ENCODE measurements around the gene PPP3CA.

PPP3CA gene

DNA sequence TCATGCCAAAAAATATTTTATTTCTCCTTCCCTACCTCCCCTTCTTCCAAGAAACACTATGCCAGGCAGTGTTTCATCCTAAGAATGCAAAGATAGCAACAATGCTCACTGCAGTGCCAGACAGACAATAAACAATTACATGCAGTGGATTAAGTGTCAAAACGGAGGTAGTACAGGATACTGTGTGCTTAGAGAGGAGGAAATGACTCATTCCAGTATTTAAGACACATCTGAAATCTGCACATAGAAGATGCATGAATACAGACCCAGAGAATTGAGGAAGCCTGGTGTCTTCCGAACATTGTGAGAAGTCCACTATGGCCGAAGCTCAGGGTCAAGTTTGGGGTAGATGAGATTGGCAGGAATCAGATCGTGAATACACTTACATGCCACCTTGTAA lies 326.4 kb downstream of the PPP3CA start:
- Mint-ChIP-seq H3K27ac (no peak overlapping the region), H3K4me1 (no peaks in the 10 kb centered on the region), H3K4me3 (no peak overlapping the region)

DNA sequence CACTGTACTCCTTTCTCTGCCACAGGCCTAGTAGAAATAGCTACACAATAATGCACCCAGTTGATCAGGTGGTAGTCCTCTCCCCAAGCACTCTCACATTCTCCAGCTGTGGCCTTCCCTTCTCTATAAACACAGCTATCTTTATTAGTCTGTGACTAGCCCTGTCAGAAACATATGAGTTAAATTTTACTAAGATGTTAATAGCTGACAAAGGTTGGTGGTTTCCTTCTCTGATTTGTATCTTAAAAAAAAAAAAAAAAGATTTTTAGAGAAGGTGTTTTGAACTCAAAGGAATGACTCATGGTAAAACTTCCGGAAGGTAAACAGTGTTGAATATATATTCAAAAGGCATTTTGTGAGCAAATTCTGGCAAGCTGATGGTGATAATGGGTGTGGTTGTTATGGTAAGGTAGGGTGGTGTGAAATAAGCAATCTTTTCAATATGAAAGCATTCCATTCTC lies 327.4 kb downstream of the PPP3CA start:
- no peaks in the 10 kb centered on the region for H3K27me3 Mint-ChIP-seq (ENCODE audit: low read depth, poor library complexity)
- peaks cover 10% of the 10 kb centered on the region for H3K36me3 Mint-ChIP-seq (ENCODE audit: low read depth)
- DNase-seq = no peak

More for the DNA sequence above, 326.4 kb downstream of the PPP3CA start:
- no peak for DNase-seq
- TF ChIP-seq, protein P1, sequence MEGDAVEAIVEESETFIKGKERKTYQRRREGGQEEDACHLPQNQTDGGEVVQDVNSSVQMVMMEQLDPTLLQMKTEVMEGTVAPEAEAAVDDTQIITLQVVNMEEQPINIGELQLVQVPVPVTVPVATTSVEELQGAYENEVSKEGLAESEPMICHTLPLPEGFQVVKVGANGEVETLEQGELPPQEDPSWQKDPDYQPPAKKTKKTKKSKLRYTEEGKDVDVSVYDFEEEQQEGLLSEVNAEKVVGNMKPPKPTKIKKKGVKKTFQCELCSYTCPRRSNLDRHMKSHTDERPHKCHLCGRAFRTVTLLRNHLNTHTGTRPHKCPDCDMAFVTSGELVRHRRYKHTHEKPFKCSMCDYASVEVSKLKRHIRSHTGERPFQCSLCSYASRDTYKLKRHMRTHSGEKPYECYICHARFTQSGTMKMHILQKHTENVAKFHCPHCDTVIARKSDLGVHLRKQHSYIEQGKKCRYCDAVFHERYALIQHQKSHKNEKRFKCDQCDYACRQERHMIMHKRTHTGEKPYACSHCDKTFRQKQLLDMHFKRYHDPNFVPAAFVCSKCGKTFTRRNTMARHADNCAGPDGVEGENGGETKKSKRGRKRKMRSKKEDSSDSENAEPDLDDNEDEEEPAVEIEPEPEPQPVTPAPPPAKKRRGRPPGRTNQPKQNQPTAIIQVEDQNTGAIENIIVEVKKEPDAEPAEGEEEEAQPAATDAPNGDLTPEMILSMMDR (IDR thresholded peaks at IDR 0.05) = no peak
- Mint-ChIP-seq H3K36me3 (ENCODE audit: low read depth) (peaks cover 14% of the 10 kb centered on the region), H3K27me3 (ENCODE audit: low read depth, poor library complexity) (no peaks in the 10 kb centered on the region), H3K9me3 (no peaks in the 10 kb centered on the region)

DNA sequence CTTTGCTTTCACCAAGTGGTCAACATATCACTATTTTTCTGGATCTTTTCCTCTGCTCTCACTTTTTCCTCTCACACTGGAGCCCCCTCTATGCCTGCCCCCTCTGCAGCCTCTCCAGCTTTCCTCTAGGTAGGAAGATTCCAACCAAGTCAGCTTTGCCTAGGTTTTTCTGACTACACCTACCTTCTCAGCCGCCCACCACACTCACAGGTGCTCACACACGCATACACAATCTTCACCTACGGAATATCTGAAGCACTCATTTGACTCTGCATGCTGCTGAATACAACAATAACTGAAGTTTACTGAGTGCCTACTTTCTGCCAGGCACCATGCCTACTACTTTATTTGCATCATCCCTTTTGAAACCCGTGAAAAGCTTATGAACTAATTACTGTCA lies 328.0 kb downstream of the PPP3CA start:
- Mint-ChIP-seq H3K27me3 (ENCODE audit: low read depth, poor library complexity) (no peaks in the 10 kb centered on the region), H3K9me3 (no peaks in the 10 kb centered on the region), H3K36me3 (ENCODE audit: low read depth) (peaks cover 10% of the 10 kb centered on the region), H3K4me3 (no peak overlapping the region), H3K4me1 (no peaks in the 10 kb centered on the region), H3K27ac (no peak overlapping the region)
- TF ChIP-seq, protein P1 (IDR thresholded peaks at IDR 0.05) = no peak
- DNase-seq = no peak

More for the DNA sequence above, 327.4 kb downstream of the PPP3CA start:
- Mint-ChIP-seq H3K9me3 (no peaks in the 10 kb centered on the region), H3K4me3 (no peak overlapping the region), H3K27ac (no peak overlapping the region), H3K4me1 (no peaks in the 10 kb centered on the region)
- TF ChIP-seq, protein P1 (IDR thresholded peaks at IDR 0.05) = no peak

DNA sequence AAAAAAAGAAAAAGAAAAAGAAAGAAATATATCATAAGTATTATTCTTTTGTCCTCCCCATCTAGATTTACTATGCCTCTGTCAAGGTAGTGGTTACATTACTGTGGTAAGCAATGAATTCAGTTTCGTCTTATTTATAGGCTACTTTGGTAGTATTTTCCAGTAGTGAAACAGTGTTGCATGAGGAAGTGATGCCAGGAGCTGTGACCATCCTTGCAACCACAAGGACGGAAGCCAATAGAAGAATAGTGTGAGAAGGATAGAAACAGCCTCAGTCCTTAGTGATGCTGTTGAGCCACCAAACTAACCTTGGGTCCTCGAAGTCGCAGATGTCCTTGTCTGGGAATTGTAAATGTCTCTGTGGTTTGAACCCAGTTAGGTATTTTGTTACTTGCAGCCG lies 328.5 kb downstream of the PPP3CA start:
- TF ChIP-seq, protein P1 (IDR thresholded peaks at IDR 0.05) = no peak
- H3K4me3 Mint-ChIP-seq = no peak overlapping the region
- H3K4me1 Mint-ChIP-seq = no peaks in the 10 kb centered on the region
- H3K27me3 Mint-ChIP-seq (ENCODE audit: low read depth, poor library complexity) = peaks cover 3% of the 10 kb centered on the region
- H3K27ac Mint-ChIP-seq = no peak overlapping the region
- H3K36me3 Mint-ChIP-seq (ENCODE audit: low read depth) = peaks cover 10% of the 10 kb centered on the region
- no peak for DNase-seq
- H3K9me3 Mint-ChIP-seq = no peaks in the 10 kb centered on the region

DNA sequence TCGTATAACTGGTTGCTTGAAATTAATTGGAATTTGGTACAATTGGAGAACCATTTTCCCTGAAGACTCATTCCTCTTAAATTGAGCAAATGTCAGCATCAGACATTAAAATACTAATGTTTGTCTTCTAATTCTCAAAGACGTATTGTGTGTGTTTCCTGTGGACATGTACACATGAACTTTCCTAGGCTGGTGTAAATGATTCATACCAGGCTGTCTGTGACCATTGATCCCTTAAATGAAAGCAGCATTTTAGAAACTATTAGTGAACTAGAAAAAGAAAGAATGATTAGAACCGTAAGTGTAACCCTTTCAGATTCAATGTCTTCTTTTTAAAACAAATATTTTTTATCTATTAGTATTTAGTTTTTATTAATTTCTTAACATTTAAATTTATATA lies 332.9 kb downstream of the PPP3CA start:
- DNase-seq = no peak
- Mint-ChIP-seq H3K4me3 (no peak overlapping the region), H3K4me1 (no peaks in the 10 kb centered on the region), H3K36me3 (ENCODE audit: low read depth) (no peaks in the 10 kb centered on the region), H3K27ac (no peak overlapping the region), H3K9me3 (no peaks in the 10 kb centered on the region), H3K27me3 (ENCODE audit: low read depth, poor library complexity) (peaks cover 3% of the 10 kb centered on the region)
- TF ChIP-seq, protein P1 (IDR thresholded peaks at IDR 0.05) = no peak

DNA sequence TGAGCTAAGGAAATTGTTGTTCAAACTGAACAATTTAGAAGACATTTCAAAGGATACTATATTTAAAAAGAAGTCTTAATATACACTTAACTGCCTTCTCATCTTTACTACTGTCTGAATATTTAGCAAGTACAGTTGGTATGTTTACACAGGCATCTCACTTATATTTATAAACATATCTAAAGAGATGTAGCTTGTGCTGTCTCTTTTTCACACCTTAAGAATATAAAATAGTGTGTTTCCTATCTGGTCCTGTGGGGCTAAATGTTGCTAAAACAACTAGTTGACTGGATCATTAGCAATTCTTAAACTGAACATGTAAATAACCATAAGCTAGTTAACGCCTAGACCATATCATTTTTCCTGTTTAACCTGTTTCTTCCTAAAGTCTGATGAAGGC lies 336.3 kb downstream of the PPP3CA start:
- H3K36me3 Mint-ChIP-seq (ENCODE audit: low read depth) = no peaks in the 10 kb centered on the region
- peaks cover 5% of the 10 kb centered on the region for H3K27me3 Mint-ChIP-seq (ENCODE audit: low read depth, poor library complexity)
- no peaks in the 10 kb centered on the region for H3K4me1 Mint-ChIP-seq
- DNase-seq = no peak
- no peak overlapping the region for H3K27ac Mint-ChIP-seq
- TF ChIP-seq, protein P1 (IDR thresholded peaks at IDR 0.05) = no peak
- H3K9me3 Mint-ChIP-seq = no peaks in the 10 kb centered on the region
- no peak overlapping the region for H3K4me3 Mint-ChIP-seq
